Measurements from ENCODE around the gene TPK1.
"Not testable (repeated sequence)": the region's sequence is repeated elsewhere in the genome, so short reads cannot be mapped to it uniquely, and the experiment has no call there.

The TPK1 gene

GRCh38 chr7:144622745-144623144 lies 213.1 kb downstream of the TPK1 start:
- no peak for DNase-seq

- DNase-seq = no peak
Measured at GRCh38 chr7:144606261-144606660, 229.6 kb downstream of the TPK1 start.

GRCh38 chr7:144596953-144597352 lies 238.9 kb downstream of the TPK1 start:
- no peak for DNase-seq

GRCh38 chr7:144594580-144594979 lies 241.3 kb downstream of the TPK1 start:
- no peak for DNase-seq

GRCh38 chr7:144588559-144589051 lies 247.2 kb downstream of the TPK1 start:
- no peak for DNase-seq

- DNase-seq = no peak
Measured at GRCh38 chr7:144587701-144588100, 248.2 kb downstream of the TPK1 start.

GRCh38 chr7:144584726-144585125 lies 251.1 kb downstream of the TPK1 start:
- no peak for DNase-seq

- no peak for DNase-seq
Measured at GRCh38 chr7:144579687-144580086, 256.2 kb downstream of the TPK1 start.

- no peak for DNase-seq
Measured at GRCh38 chr7:144575456-144575855, 260.4 kb downstream of the TPK1 start.

- DNase-seq = not testable (repeated sequence)
Measured at GRCh38 chr7:144574753-144575152, 261.1 kb downstream of the TPK1 start.

- no peak for DNase-seq
Measured at GRCh38 chr7:144568233-144568632, 267.6 kb downstream of the TPK1 start.

GRCh38 chr7:144565586-144565985 lies 270.3 kb downstream of the TPK1 start:
- no peak for DNase-seq

GRCh38 chr7:144549861-144550260 lies 286.0 kb downstream of the TPK1 start:
- DNase-seq = no peak

- DNase-seq = peak in 1 of 2 experiments; percentile 33
Measured at GRCh38 chr7:144548556-144548955, 287.3 kb downstream of the TPK1 start.

GRCh38 chr7:144547888-144548287 lies 288.0 kb downstream of the TPK1 start:
- no peak for DNase-seq

GRCh38 chr7:144546782-144547181 lies 289.1 kb downstream of the TPK1 start:
- DNase-seq = no peak

- DNase-seq = no peak
Measured at GRCh38 chr7:144545330-144545729, 290.5 kb downstream of the TPK1 start.

- DNase-seq = no peak
Measured at GRCh38 chr7:144534655-144535395, 301.0 kb downstream of the TPK1 start.

- no peak for DNase-seq
Measured at GRCh38 chr7:144534196-144534595, 301.7 kb downstream of the TPK1 start.

- DNase-seq = no peak
Measured at GRCh38 chr7:144531181-144531580, 304.7 kb downstream of the TPK1 start.

- DNase-seq = no peak
Measured at GRCh38 chr7:144529269-144529926, 306.5 kb downstream of the TPK1 start.

- no peak for DNase-seq
Measured at GRCh38 chr7:144528536-144529045, 307.3 kb downstream of the TPK1 start.

GRCh38 chr7:144527051-144527471 lies 308.8 kb downstream of the TPK1 start:
- no peak for DNase-seq

- no peak for DNase-seq
Measured at GRCh38 chr7:144525956-144526355, 309.9 kb downstream of the TPK1 start.
